Neural progenitor cell (in vitro differentiated cells): ENCODE data around the gene NPRL2. TPM values are rescaled to one million over a fixed set of nuclear protein-coding genes. Genes with fewer than 3 reads are reported as not detected.
A peak's percentile ranks its signal among the peaks of the same experiment; 100 is the strongest.

Experiments used
- DNase-seq: peaks from one replicate; pipeline ENCODE4 v3.0.0-alpha.2; 2016; ENCODE audit warnings: low spot score
- H2AFZ ChIP-seq: fragments of 200-600 bp; sonication (generic); replicated peaks from 2 replicates; pipeline ENCODE4 v1.6.1; 2016; ENCODE audit warnings: antibody characterized with exemption
- H3F3A ChIP-seq: fragments of 200-600 bp; sonication (generic); 2 replicates; pipeline ENCODE4 v1.6.1; 2016; ENCODE audit warnings: antibody characterized with exemption, low read depth
- H3K27ac ChIP-seq: fragments of 200-600 bp; sonication (generic); 2 replicates; pipeline ENCODE4 v1.5.1; 2016; ENCODE audit warnings: mild to moderate bottlenecking
- H3K27me3 ChIP-seq: fragments of 200-600 bp; sonication (generic); 2 replicates; pipeline ENCODE4 v1.6.1; 2016; ENCODE audit warnings: mild to moderate bottlenecking, moderate library complexity
- H3K36me3 ChIP-seq: fragments of 200-600 bp; sonication (generic); 2 replicates; pipeline ENCODE4 v1.5.1; 2016
- H3K4me1 ChIP-seq: fragments of 200-600 bp; sonication (generic); 2 replicates; pipeline ENCODE4 v1.6.1; 2016; ENCODE audit warnings: mixed run types
- H3K4me2 ChIP-seq: fragments of 200-600 bp; sonication (generic); 2 replicates; pipeline ENCODE4 v1.6.1; 2016
- H3K4me3 ChIP-seq: fragments of 200-600 bp; sonication (generic); 2 replicates; pipeline ENCODE4 v1.5.1; 2016
- H3K79me2 ChIP-seq: fragments of 200-600 bp; sonication (generic); 2 replicates; pipeline ENCODE4 v1.6.1; 2016; ENCODE audit warnings: low read depth
- H3K9ac ChIP-seq: fragments of 200-600 bp; sonication (generic); 2 replicates; pipeline ENCODE4 v1.6.1; 2016
- H3K9me3 ChIP-seq: fragments of 200-600 bp; sonication (generic); 2 replicates; pipeline ENCODE4 v1.5.1; 2016; ENCODE audit warnings: low read depth
- H4K20me1 ChIP-seq: fragments of 200-600 bp; sonication (generic); 2 replicates; pipeline ENCODE4 v1.6.1; 2016; ENCODE audit warnings: low read depth
- H3K27ac Mint-ChIP-seq: 3 replicates; pipeline ENCODE4 v1.8.0; 2021; ENCODE audit warnings: mixed read lengths
- H3K27me3 Mint-ChIP-seq: 2 replicates; pipeline ENCODE4 v1.8.0; 2022; ENCODE audit warnings: low read depth, mild to moderate bottlenecking, inconsistent platforms, moderate library complexity, mixed read lengths; ENCODE audit not compliant: insufficient read depth
- H3K36me3 Mint-ChIP-seq: 3 replicates; pipeline ENCODE4 v1.8.0; 2021; ENCODE audit warnings: mixed read lengths
- H3K4me1 Mint-ChIP-seq: 3 replicates; pipeline ENCODE4 v1.8.0; 2021; ENCODE audit warnings: mixed read lengths
- H3K4me3 Mint-ChIP-seq: 3 replicates; pipeline ENCODE4 v1.8.0; 2021; ENCODE audit warnings: mild to moderate bottlenecking, moderate library complexity, mixed read lengths
- H3K9me3 Mint-ChIP-seq: 3 replicates; pipeline ENCODE4 v1.8.0; 2020; ENCODE audit warnings: mixed read lengths
- EZH2 ChIP-seq: fragments of 200-600 bp; sonication (generic); IDR thresholded peaks from 2 replicates; pipeline ENCODE4 v1.6.1; 2017; ENCODE audit warnings: antibody characterized with exemption, mild to moderate bottlenecking, moderate library complexity
- EZH2phosphoT487 ChIP-seq: fragments of 200-600 bp; sonication (generic); IDR thresholded peaks from 2 replicates; pipeline ENCODE4 v1.6.1; 2017; ENCODE audit warnings: antibody characterized with exemption
- total RNA-seq: library from RNA; depleted of rRNA; stranded (reverse); fragments of >200 nt; gene quantifications from 2 replicates; pipeline ENCODE4 v1.2.3, GENCODE V29; 2015; ENCODE audit warnings: low replicate concordance
- TF ChIP-seq, protein P1 (sequence below): fragments of 200-600 bp; sonication (generic); IDR thresholded peaks from 2 replicates; pipeline ENCODE4 v1.5.1; 2017; ENCODE audit warnings: antibody characterized with exemption, mild to moderate bottlenecking

Gene NPRL2
- total RNA-seq, 1 donor from 2014 or later = 15.5 TPM

DNA sequence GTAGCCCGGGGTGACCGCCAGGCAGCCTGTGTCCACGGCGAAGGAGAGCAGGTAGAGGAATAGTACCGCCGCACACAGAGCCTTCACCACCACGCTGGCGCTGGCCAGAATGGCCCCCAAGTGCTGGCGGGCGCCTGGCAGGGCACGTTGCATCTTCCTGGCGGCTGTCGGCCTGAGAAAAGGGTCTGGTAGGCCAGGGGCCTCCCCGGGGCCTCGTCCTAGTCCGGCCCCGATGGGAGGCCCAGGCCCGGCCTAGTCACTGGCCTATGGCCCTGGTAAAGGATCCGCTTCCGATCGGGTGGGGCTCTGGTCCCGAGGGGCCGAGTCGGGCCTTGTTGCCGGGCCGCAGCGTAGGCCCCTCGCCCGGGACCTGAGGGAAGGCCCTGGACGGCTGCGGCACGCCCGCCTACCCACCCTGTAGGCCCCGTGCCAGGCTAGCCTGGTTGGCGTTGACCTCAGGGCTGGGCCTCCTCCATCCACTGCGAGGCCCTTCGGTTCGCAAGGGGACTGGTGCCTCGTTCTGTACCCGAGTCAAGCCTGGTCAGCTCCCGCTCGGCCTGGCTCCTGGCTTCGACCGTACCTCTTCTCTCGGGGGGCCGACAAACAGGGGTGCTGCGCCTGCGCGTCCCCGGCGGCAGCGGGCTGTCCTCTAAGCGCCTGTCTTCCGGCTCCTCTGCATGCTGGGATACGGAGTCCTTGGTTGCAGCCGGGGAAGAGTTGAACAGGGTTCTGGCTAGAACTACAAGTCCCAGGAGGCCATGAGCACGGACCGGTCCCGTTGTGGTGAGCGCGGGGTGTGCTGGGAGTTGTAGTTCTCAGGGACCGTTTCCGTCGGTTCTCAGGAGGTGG, 8.6 kb upstream of the NPRL2 start, which contains the start of gene TMEM115:
Gene TMEM115 (minus strand): TSS at position 611 of the 849 bp plus-strand sequence. CDS start 458 bp downstream, at position 153.
- DNase-seq = peak; percentile 98
- Histone ChIP-seq H3K36me3 (no peaks in the 10 kb centered on the region), H3K9me3 (no peaks in the 10 kb centered on the region), H4K20me1 (peaks cover 38% of the 10 kb centered on the region), H3F3A (no peaks in the 10 kb centered on the region), H3K27me3 (peaks cover 7% of the 10 kb centered on the region), H3K79me2 (peaks cover 36% of the 10 kb centered on the region), H3K4me3 (peak within 1 kb of the TSS; percentile 79), H3K27ac (no peak within 1 kb of the TSS), H3K9ac (peak within 1 kb of the TSS; percentile 96), H2AFZ (peak within 1 kb of the TSS; percentile 93), H3K4me1 (peaks cover 17% of the 10 kb centered on the region), H3K4me2 (peak within 1 kb of the TSS; percentile 92)
- no peak for TF ChIP-seq EZH2phosphoT487
- TF ChIP-seq EZH2 = no peak
- TF ChIP-seq, protein P1, sequence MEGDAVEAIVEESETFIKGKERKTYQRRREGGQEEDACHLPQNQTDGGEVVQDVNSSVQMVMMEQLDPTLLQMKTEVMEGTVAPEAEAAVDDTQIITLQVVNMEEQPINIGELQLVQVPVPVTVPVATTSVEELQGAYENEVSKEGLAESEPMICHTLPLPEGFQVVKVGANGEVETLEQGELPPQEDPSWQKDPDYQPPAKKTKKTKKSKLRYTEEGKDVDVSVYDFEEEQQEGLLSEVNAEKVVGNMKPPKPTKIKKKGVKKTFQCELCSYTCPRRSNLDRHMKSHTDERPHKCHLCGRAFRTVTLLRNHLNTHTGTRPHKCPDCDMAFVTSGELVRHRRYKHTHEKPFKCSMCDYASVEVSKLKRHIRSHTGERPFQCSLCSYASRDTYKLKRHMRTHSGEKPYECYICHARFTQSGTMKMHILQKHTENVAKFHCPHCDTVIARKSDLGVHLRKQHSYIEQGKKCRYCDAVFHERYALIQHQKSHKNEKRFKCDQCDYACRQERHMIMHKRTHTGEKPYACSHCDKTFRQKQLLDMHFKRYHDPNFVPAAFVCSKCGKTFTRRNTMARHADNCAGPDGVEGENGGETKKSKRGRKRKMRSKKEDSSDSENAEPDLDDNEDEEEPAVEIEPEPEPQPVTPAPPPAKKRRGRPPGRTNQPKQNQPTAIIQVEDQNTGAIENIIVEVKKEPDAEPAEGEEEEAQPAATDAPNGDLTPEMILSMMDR = no peak
- Mint-ChIP-seq H3K36me3 (peaks cover 7% of the 10 kb centered on the region), H3K4me1 (peaks cover 39% of the 10 kb centered on the region), H3K9me3 (no peaks in the 10 kb centered on the region), H3K27me3 (peaks cover 6% of the 10 kb centered on the region), H3K4me3 (peak within 1 kb of the TSS; percentile 95), H3K27ac (peak within 1 kb of the TSS; percentile 83)

DNA sequence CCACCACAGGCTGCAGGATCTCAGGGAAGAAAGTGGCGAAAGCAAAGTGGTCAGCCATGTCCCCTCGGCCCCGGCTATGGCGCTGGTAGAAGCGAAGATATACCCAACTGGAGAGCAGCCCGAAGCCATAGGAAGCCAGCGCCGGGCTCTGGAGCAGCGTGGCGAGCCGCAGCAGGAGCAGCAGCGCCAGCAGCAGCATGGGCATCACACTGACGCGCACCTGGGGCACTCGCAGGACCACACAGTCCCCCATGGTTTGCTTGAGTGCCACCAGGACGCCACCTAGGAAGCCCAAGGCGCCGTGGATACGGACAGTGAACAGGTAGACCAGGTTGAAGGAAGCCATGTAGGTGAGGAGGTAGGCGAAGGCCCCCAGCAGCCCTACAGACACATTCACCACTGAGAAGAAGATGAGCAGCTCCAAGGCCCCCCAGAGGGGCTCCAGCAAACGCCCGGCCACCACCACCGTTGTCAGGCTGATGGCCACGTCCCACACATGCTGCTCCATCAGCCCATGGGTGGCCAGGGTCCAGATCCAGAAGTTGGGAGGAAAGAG, 7.9 kb upstream of the NPRL2 start:
- no peaks in the 10 kb centered on the region for H3K9me3 Mint-ChIP-seq
- H3K36me3 ChIP-seq = no peaks in the 10 kb centered on the region

GRCh38 chr3:50357481-50357880, 6.9 kb upstream of the NPRL2 start:
- peaks cover 12% of the 10 kb centered on the region for H3K27me3 Mint-ChIP-seq
- peaks cover 38% of the 10 kb centered on the region for H3K4me1 Mint-ChIP-seq
- Histone ChIP-seq H3K4me1 (peaks cover 17% of the 10 kb centered on the region), H3K4me3 (peak overlapping the region; percentile 79), H4K20me1 (peaks cover 38% of the 10 kb centered on the region), H3F3A (peaks cover 7% of the 10 kb centered on the region), H3K36me3 (no peaks in the 10 kb centered on the region), H3K9ac (peak overlapping the region; percentile 96), H3K27ac (no peak overlapping the region), H2AFZ (no peak overlapping the region), H3K79me2 (peaks cover 36% of the 10 kb centered on the region), H3K27me3 (no peaks in the 10 kb centered on the region), H3K4me2 (peak overlapping the region; percentile 92), H3K9me3 (no peaks in the 10 kb centered on the region)
- DNase-seq = no peak
- no peaks in the 10 kb centered on the region for H3K9me3 Mint-ChIP-seq
- TF ChIP-seq EZH2 (no peak), EZH2phosphoT487 (no peak)
- TF ChIP-seq, protein P1 = no peak
- H3K36me3 Mint-ChIP-seq = peaks cover 7% of the 10 kb centered on the region
- no peak overlapping the region for H3K27ac Mint-ChIP-seq
- peak overlapping the region; percentile 95 for H3K4me3 Mint-ChIP-seq

More for the DNA sequence above, 7.9 kb upstream of the NPRL2 start:
- peaks cover 7% of the 10 kb centered on the region for H3K36me3 Mint-ChIP-seq
- Histone ChIP-seq H3K9me3 (no peaks in the 10 kb centered on the region), H3F3A (no peaks in the 10 kb centered on the region), H3K27ac (no peak overlapping the region), H3K4me2 (peak overlapping the region; percentile 92), H3K4me3 (peak overlapping the region; percentile 79), H3K9ac (peak overlapping the region; percentile 96), H2AFZ (no peak overlapping the region), H4K20me1 (peaks cover 38% of the 10 kb centered on the region), H3K4me1 (peaks cover 17% of the 10 kb centered on the region), H3K79me2 (peaks cover 36% of the 10 kb centered on the region), H3K27me3 (peaks cover 2% of the 10 kb centered on the region)
- peak overlapping the region; percentile 95 for H3K4me3 Mint-ChIP-seq
- TF ChIP-seq, protein P1 = no peak
- no peak for TF ChIP-seq EZH2
- no peak for TF ChIP-seq EZH2phosphoT487
- peaks cover 7% of the 10 kb centered on the region for H3K27me3 Mint-ChIP-seq
- no peak for DNase-seq
- H3K27ac Mint-ChIP-seq = peak overlapping the region; percentile 79
- H3K4me1 Mint-ChIP-seq = peaks cover 38% of the 10 kb centered on the region
